ENCODE results near the gene ISG20. TPM values are rescaled to one million over a fixed set of nuclear protein-coding genes. Genes with fewer than 3 reads are reported as not detected.

ISG20 gene
- total and polyA plus RNA-seq, 2 of the 8 experiments (the other 6 are each of a cell fraction or from before 2014, with no cell fraction given) = 2.9 to 5.2 TPM

- Histone ChIP-seq H2AFZ (ENCODE audit: low read length) (no peak overlapping the region), H2BK5ac (ENCODE audit: low read depth, low read length) (no peak overlapping the region), H4K5ac (ENCODE audit: insufficient read length, low read depth, low read length) (no peak overlapping the region), H3K9ac (replicated peaks in 1 of 4; ENCODE audit: extremely low read depth in 1 of 4, low read depth in 3 of 4, low read length in 3 of 4) (no peak overlapping the region), H2BK15ac (ENCODE audit: low read length) (no peak overlapping the region), H4K20me1 (replicated peaks in 1 of 2; ENCODE audit: control insufficient read depth in 1 of 2, insufficient read depth in 2 of 2, low read length in 2 of 2) (no peaks in the 10 kb centered on the region), H4K8ac (ENCODE audit: extremely low read depth, insufficient read depth, low read length) (no peak overlapping the region), H3K79me2 (ENCODE audit: control insufficient read depth in 1 of 2, insufficient read depth in 2 of 2, low read length in 2 of 2) (no peaks in the 10 kb centered on the region), H3K18ac (ENCODE audit: extremely low read depth, low read length) (no peak overlapping the region), H2BK12ac (ENCODE audit: low read depth, low read length) (no peak overlapping the region), H3K14ac (ENCODE audit: insufficient read length) (no peak overlapping the region), H3K36me3 (ENCODE audit: control insufficient read depth in 2 of 4, insufficient read depth in 4 of 4, low read length in 3 of 4) (no peaks in the 10 kb centered on the region), H3K23me2 (ENCODE audit: low read depth, low read length) (no peaks in the 10 kb centered on the region), H2BK20ac (ENCODE audit: low read length) (no peak overlapping the region), H3K4me3 (ENCODE audit: extremely low read depth in 1 of 4, insufficient read depth in 2 of 4, low read depth in 3 of 4, low read length in 4 of 4) (no peak overlapping the region), H3K27ac (ENCODE audit: low read depth, low read length) (no peak overlapping the region), H2BK120ac (replicated peaks; ENCODE audit: low read depth, low read length) (no peak overlapping the region), H3K23ac (ENCODE audit: insufficient read length) (no peak overlapping the region), H3K27me3 (replicated peaks in 1 of 4; ENCODE audit: control insufficient read depth in 3 of 4, extremely low read depth in 1 of 4, insufficient read depth in 3 of 4, low read length in 3 of 4) (no peaks in the 10 kb centered on the region), H3K9me3 (ENCODE audit: insufficient read depth in 2 of 2, low read depth in 1 of 2, low read length in 1 of 2) (no peaks in the 10 kb centered on the region), H3K4me1 (replicated peaks in 1 of 4; ENCODE audit: control insufficient read depth in 3 of 4, insufficient read depth in 4 of 4, low read length in 3 of 4) (peaks cover 0 to 4% (median 0%) of the 10 kb centered on the region in 4 experiments; a peak in 2 of 7 replicates), H2AK5ac (ENCODE audit: low read depth, low read length) (no peak overlapping the region), H3K4me2 (ENCODE audit: insufficient read depth in 1 of 2, low read depth in 2 of 2, low read length in 2 of 2) (no peak overlapping the region), H4K91ac (replicated peaks; ENCODE audit: insufficient read length, low read length) (no peak overlapping the region), H3K79me1 (ENCODE audit: low read depth, low read length) (no peaks in the 10 kb centered on the region), H3K56ac (replicated peaks; ENCODE audit: insufficient read length, low read depth, low read length) (no peak overlapping the region), H3K4ac (replicated peaks; ENCODE audit: insufficient read length, low read depth, low read length) (no peak overlapping the region)
- 83% methylated on average over 4 of the region's 4 CpGs; no CpG with 5 or more reads in 1 of the 2 experiments for WGBS, 2 experiments (ENCODE audit: extremely low coverage in 1 of 2, insufficient coverage in 1 of 2, insufficient read length in 1 of 2, insufficient replicate concordance in 2 of 2, low coverage in 1 of 2, low lambda C conversion rate in 2 of 2, missing lambda C conversion rate in 1 of 2)
- CTCF ChIA-PET (ENCODE audit: partially characterized antibody) = interaction anchor here (1.5 to 8.1 kb wide), 2 partner anchors 17 to 173 kb away, joined by 3 to 114 read pairs; no protein-coding TSS in a partner anchor
- TF ChIP-seq EZH2 (IDR thresholded peaks at IDR 0.05; ENCODE audit: low read depth, low read length, severe bottlenecking) (no peak), JUN (IDR thresholded peaks at IDR 0.05; ENCODE audit: low read depth, low read length) (no peak), ATF2 (IDR thresholded peaks at IDR 0.05; ENCODE audit: low read length) (no peak), CREB1 (IDR thresholded peaks at IDR 0.05) (no peak), TEAD4 (IDR thresholded peaks at IDR 0.05; ENCODE audit: low read depth, low read length) (no peak), TBP (IDR thresholded peaks at IDR 0.05; ENCODE audit: low read depth, low read length) (no peak)
- POLR2A ChIA-PET (ENCODE audit: partially characterized antibody) = no interaction called here
- DNase-seq (ENCODE audit: low read depth in 1 of 2, low spot score in 2 of 2) = no peak
- no peak for FAIRE-seq
These were observed 23.1 kb downstream of the ISG20 start for GRCh38 chr15:88661761-88662556.
